ENCODE data around the gene FARP1.

FARP1 gene

GRCh38 chr13:98419786-98420553, 277.1 kb downstream of the FARP1 start:
- Histone ChIP-seq H3K9me3 (no peaks in the 10 kb centered on the region), H3K27me3 (no peaks in the 10 kb centered on the region), H3K4me3 (ENCODE audit: low read depth in 1 of 2, low read length in 1 of 2) (no peak overlapping the region), H3K27ac (no peak overlapping the region), H3K4me1 (ENCODE audit: control insufficient read depth in 1 of 2, insufficient read depth in 1 of 2, low read depth in 1 of 2, low read length in 1 of 2) (no peaks in the 10 kb centered on the region), H3K36me3 (no peaks in the 10 kb centered on the region)
- TF ChIP-seq CTCF (IDR thresholded peaks at IDR 0.05): no peak

- Histone ChIP-seq H3K4me1 (ENCODE audit: control insufficient read depth in 1 of 2, insufficient read depth in 1 of 2, low read depth in 1 of 2, low read length in 1 of 2) (no peaks in the 10 kb centered on the region), H3K9me3 (no peaks in the 10 kb centered on the region), H3K27ac (no peak overlapping the region), H3K36me3 (no peaks in the 10 kb centered on the region), H3K4me3 (ENCODE audit: low read depth in 1 of 2, low read length in 1 of 2) (no peak overlapping the region), H3K27me3 (no peaks in the 10 kb centered on the region)
- no peak for TF ChIP-seq CTCF (IDR thresholded peaks at IDR 0.05)
Observed at GRCh38 chr13:98420554-98421175, 277.8 kb downstream of the FARP1 start.

GRCh38 chr13:98422046-98422445, 279.2 kb downstream of the FARP1 start:
- no peak overlapping the region for H3K27ac ChIP-seq

GRCh38 chr13:98423417-98423816, 280.5 kb downstream of the FARP1 start:
- H3K4me3 ChIP-seq (ENCODE audit: low read depth in 1 of 2, low read length in 1 of 2): no peak overlapping the region
- peaks cover 18 to 25% of the 10 kb centered on the region in 2 experiments for H3K4me1 ChIP-seq (ENCODE audit: control insufficient read depth in 1 of 2, insufficient read depth in 1 of 2, low read depth in 1 of 2, low read length in 1 of 2)
- no peak for TF ChIP-seq CTCF (IDR thresholded peaks at IDR 0.05)
- H3K9me3 ChIP-seq: no peaks in the 10 kb centered on the region
- H3K27me3 ChIP-seq: no peaks in the 10 kb centered on the region
- H3K27ac ChIP-seq: no peak overlapping the region
- H3K36me3 ChIP-seq: no peaks in the 10 kb centered on the region

More at GRCh38 chr13:98422046-98422445, 279.2 kb downstream of the FARP1 start:
- no peak for TF ChIP-seq CTCF (IDR thresholded peaks at IDR 0.05)
- Histone ChIP-seq H3K36me3 (no peaks in the 10 kb centered on the region), H3K27me3 (no peaks in the 10 kb centered on the region), H3K9me3 (no peaks in the 10 kb centered on the region), H3K4me1 (ENCODE audit: control insufficient read depth in 1 of 2, insufficient read depth in 1 of 2, low read depth in 1 of 2, low read length in 1 of 2) (peaks cover 7 to 12% of the 10 kb centered on the region in 2 experiments), H3K4me3 (ENCODE audit: low read depth in 1 of 2, low read length in 1 of 2) (no peak overlapping the region)

GRCh38 chr13:98427331-98427995, 284.6 kb downstream of the FARP1 start:
- no peak for TF ChIP-seq CTCF (IDR thresholded peaks at IDR 0.05)
- H3K27ac ChIP-seq: no peak overlapping the region
- no peaks in the 10 kb centered on the region for H3K27me3 ChIP-seq
- no peaks in the 10 kb centered on the region for H3K36me3 ChIP-seq
- no peak overlapping the region for H3K4me3 ChIP-seq (ENCODE audit: low read depth in 1 of 2, low read length in 1 of 2)
- H3K4me1 ChIP-seq (ENCODE audit: control insufficient read depth in 1 of 2, insufficient read depth in 1 of 2, low read depth in 1 of 2, low read length in 1 of 2): peaks cover 46 to 52% of the 10 kb centered on the region in 2 experiments
- H3K9me3 ChIP-seq: no peaks in the 10 kb centered on the region

All from neutrophil (primary cell).